VCaP (cell line): ENCODE results near the gene PGM2L1.
"Not testable (repeated sequence)": the region's sequence is repeated elsewhere in the genome, so short reads cannot be mapped to it uniquely, and the experiment has no call there.

ENCODE experiments used
- H3K27ac ChIP-seq: fragments of 450-650 bp; 2 replicates; pipeline ENCODE4 v1.5.1; 2017
- CTCF ChIP-seq: fragments of 450-650 bp; conservative IDR thresholded peaks from 2 replicates; pipeline ENCODE4 v1.5.1; 2017; ENCODE audit warnings: mild to moderate bottlenecking, moderate library complexity

PGM2L1 gene

GRCh38 chr11:74377689-74378088, 20.5 kb downstream of the PGM2L1 start:
- TF ChIP-seq CTCF, result no peak
- H3K27ac ChIP-seq, result peak overlapping the region; percentile 70

GRCh38 chr11:74373382-74373781, 24.9 kb downstream of the PGM2L1 start:
- no peak overlapping the region for H3K27ac ChIP-seq
- TF ChIP-seq CTCF, result no peak

GRCh38 chr11:74371269-74372052, 26.8 kb downstream of the PGM2L1 start:
- no peak overlapping the region for H3K27ac ChIP-seq
- TF ChIP-seq CTCF, result no peak

- H3K27ac ChIP-seq, result no peak overlapping the region
- no peak for TF ChIP-seq CTCF
Measured at GRCh38 chr11:74370123-74370522, 28.1 kb downstream of the PGM2L1 start.

- no peak overlapping the region for H3K27ac ChIP-seq
- no peak for TF ChIP-seq CTCF
Measured at GRCh38 chr11:74367881-74368280, 30.4 kb downstream of the PGM2L1 start.

GRCh38 chr11:74366576-74366975, 31.7 kb downstream of the PGM2L1 start:
- H3K27ac ChIP-seq, result no peak overlapping the region
- TF ChIP-seq CTCF, result no peak

- not testable (repeated sequence) for H3K27ac ChIP-seq
Measured at GRCh38 chr11:74365805-74366204, 32.4 kb downstream of the PGM2L1 start.

- H3K27ac ChIP-seq, result no peak overlapping the region
- no peak for TF ChIP-seq CTCF
Measured at GRCh38 chr11:74357449-74357848, 40.8 kb downstream of the PGM2L1 start.
